A673 (cell line): ENCODE results near the gene RAPGEF2.

Experiments used
- EZH2 ChIP-seq: fragments of 200-600 bp; sonication (generic); IDR thresholded peaks from 2 replicates; pipeline ENCODE4 v1.6.1; 2017; ENCODE audit warnings: borderline replicate concordance, low read depth, mild to moderate bottlenecking, mixed read lengths, antibody characterized with exemption, low read length; ENCODE audit not compliant: poor library complexity, severe bottlenecking
- TF ChIP-seq, protein P1 (sequence below): fragments of 300-800, 200-600 bp; sonication (generic); conservative IDR thresholded peaks from 2 replicates; pipeline ENCODE4 v1.5.1; 2017; ENCODE audit warnings: low read depth, mild to moderate bottlenecking, antibody characterized with exemption, low read length, moderate library complexity, mixed read lengths

DNA sequence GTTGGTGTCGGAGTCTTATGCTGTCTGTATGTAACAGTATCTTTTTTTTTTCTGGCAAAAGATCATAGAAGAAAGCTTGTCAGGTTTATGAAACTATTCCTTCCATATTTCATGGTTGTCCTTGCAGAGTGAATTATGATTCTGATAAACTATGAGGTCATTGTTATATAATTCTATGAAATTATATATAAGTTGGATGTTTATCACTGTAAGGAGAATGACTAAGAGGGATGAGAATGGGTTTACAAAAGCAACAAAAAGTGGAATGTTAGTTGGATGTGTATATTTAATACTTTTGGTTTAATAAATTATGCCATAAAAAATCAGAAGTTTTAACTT is 43.1 kb downstream of the RAPGEF2 start:
- TF ChIP-seq, protein P1, sequence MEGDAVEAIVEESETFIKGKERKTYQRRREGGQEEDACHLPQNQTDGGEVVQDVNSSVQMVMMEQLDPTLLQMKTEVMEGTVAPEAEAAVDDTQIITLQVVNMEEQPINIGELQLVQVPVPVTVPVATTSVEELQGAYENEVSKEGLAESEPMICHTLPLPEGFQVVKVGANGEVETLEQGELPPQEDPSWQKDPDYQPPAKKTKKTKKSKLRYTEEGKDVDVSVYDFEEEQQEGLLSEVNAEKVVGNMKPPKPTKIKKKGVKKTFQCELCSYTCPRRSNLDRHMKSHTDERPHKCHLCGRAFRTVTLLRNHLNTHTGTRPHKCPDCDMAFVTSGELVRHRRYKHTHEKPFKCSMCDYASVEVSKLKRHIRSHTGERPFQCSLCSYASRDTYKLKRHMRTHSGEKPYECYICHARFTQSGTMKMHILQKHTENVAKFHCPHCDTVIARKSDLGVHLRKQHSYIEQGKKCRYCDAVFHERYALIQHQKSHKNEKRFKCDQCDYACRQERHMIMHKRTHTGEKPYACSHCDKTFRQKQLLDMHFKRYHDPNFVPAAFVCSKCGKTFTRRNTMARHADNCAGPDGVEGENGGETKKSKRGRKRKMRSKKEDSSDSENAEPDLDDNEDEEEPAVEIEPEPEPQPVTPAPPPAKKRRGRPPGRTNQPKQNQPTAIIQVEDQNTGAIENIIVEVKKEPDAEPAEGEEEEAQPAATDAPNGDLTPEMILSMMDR, result no peak
- no peak for TF ChIP-seq EZH2
